PC-3 (cell line): ENCODE results near the gene NR1H4. TPM values are rescaled to one million over a fixed set of nuclear protein-coding genes. Genes with fewer than 3 reads are reported as not detected.

ENCODE experiments used
- ATAC-seq: fragments of 200-7000 bp; cut with Tn5 transposase; 2 replicates; pipeline ENCODE4 v1.9.1; 2020; ENCODE audit warnings: mild to moderate bottlenecking, moderate library complexity
- BruUV-seq: library from RNA; stranded (reverse); fragments of 400-500 nt; replicated peaks from 2 replicates; lab custom pipeline; 2021; lab: Mats Ljungman, UMichigan
- CTCF ChIA-PET: fragments of 300-600 bp; sonication (Branson Sonifier 250); formaldehyde crosslinking; loops from one replicate; lab custom pipeline; 2022; ENCODE audit warnings: antibody characterized with exemption; lab: Charles Lee
- POLR2A ChIA-PET: fragments of 300-600 bp; sonication (Branson Sonifier 250); formaldehyde crosslinking; loops from one replicate; lab custom pipeline; 2022; ENCODE audit warnings: antibody characterized with exemption; ENCODE audit not compliant: unreplicated experiment; lab: Charles Lee
- DNase-seq: peaks from one replicate; pipeline ENCODE4 v3.0.0-alpha.2; 2015
- H2AFZ ChIP-seq: fragments of 300-600 bp; sonication (generic); 2 replicates; pipeline ENCODE4 v1.6.0; 2016; ENCODE audit warnings: antibody characterized with exemption, low read length
- H3F3A ChIP-seq: fragments of 300-600 bp; sonication (generic); one replicate; pipeline ENCODE4 v1.6.0; 2017; ENCODE audit warnings: antibody characterized with exemption, low read length, control low read depth, mild to moderate bottlenecking; ENCODE audit not compliant: unreplicated experiment
- H3K27ac ChIP-seq: fragments of 300-600 bp; sonication (generic); 2 replicates; pipeline ENCODE4 v1.5.1; 2016; ENCODE audit warnings: mild to moderate bottlenecking, low read length
- H3K27me3 ChIP-seq: fragments of 300-600 bp; sonication (generic); 2 replicates; pipeline ENCODE4 v1.6.1; 2016; ENCODE audit warnings: low read length, mixed read lengths
- H3K36me3 ChIP-seq: fragments of 300-600 bp; sonication (generic); 2 replicates; pipeline ENCODE4 v1.6.1; 2016; ENCODE audit warnings: low read depth, mixed run types, low read length, mixed read lengths
- H3K4me1 ChIP-seq: fragments of 300-600 bp; sonication (generic); 2 replicates; pipeline ENCODE4 v1.5.1; 2016; ENCODE audit warnings: low read length; ENCODE audit not compliant: insufficient read depth
- H3K4me2 ChIP-seq: fragments of 300-600 bp; sonication (generic); 2 replicates; pipeline ENCODE4 v1.6.0; 2016; ENCODE audit warnings: low read length
- H3K4me3 ChIP-seq: fragments of 300-600 bp; sonication (generic); 2 replicates; pipeline ENCODE4 v1.5.1; 2016; ENCODE audit warnings: mild to moderate bottlenecking, low read length, mixed read lengths
- H3K79me2 ChIP-seq: fragments of 300-600 bp; sonication (generic); 2 replicates; pipeline ENCODE4 v1.6.1; 2017; ENCODE audit warnings: low read length, mixed read lengths
- H3K9ac ChIP-seq: fragments of 300-600 bp; sonication (generic); 2 replicates; pipeline ENCODE4 v1.6.0; 2016; ENCODE audit warnings: mild to moderate bottlenecking, low read length
- H3K9me2 ChIP-seq: fragments of 300-600 bp; sonication (generic); replicated peaks from 2 replicates; pipeline ENCODE4 v1.6.1; 2016; ENCODE audit warnings: mixed run types, low read length, mixed read lengths
- H3K9me3 ChIP-seq: fragments of 300-600 bp; sonication (generic); 2 replicates; pipeline ENCODE4 v1.6.1; 2016; ENCODE audit warnings: low read length, mixed read lengths
- H4K20me1 ChIP-seq: fragments of 300-600 bp; sonication (generic); 2 replicates; pipeline ENCODE4 v1.6.1; 2016; ENCODE audit warnings: low read length, mixed read lengths
- EZH2 ChIP-seq: fragments of 300-600 bp; sonication (generic); IDR thresholded peaks from one replicate; pipeline ENCODE4 v1.6.1; 2017; ENCODE audit warnings: antibody characterized with exemption, mild to moderate bottlenecking, low read length; ENCODE audit not compliant: unreplicated experiment
- EZH2phosphoT487 ChIP-seq: fragments of 300-600 bp; sonication (generic); IDR thresholded peaks from 2 replicates; pipeline ENCODE4 v1.6.1; 2018; ENCODE audit warnings: mild to moderate bottlenecking, antibody characterized with exemption, low read length, borderline replicate concordance
- intact Hi-C: fragments of 100-400 bp; cut with micrococcal nuclease; formaldehyde crosslinking; loops from 2 replicates; pipeline ENCODE4 v1.9.0; 2023
- total RNA-seq: library from RNA; depleted of rRNA; stranded (reverse); fragments of >200 nt; gene quantifications from 2 replicates; pipeline ENCODE4 v1.2.3, GENCODE V29; 2014
- TF ChIP-seq, protein P1 (sequence below): fragments of 300-600 bp; sonication (generic); conservative IDR thresholded peaks from 2 replicates; pipeline ENCODE4 v1.5.1; 2017; ENCODE audit warnings: antibody characterized with exemption, low read depth, mild to moderate bottlenecking, low read length

NR1H4 gene
- total RNA-seq, 1 experiment from 2014 or later = not detected

DNA sequence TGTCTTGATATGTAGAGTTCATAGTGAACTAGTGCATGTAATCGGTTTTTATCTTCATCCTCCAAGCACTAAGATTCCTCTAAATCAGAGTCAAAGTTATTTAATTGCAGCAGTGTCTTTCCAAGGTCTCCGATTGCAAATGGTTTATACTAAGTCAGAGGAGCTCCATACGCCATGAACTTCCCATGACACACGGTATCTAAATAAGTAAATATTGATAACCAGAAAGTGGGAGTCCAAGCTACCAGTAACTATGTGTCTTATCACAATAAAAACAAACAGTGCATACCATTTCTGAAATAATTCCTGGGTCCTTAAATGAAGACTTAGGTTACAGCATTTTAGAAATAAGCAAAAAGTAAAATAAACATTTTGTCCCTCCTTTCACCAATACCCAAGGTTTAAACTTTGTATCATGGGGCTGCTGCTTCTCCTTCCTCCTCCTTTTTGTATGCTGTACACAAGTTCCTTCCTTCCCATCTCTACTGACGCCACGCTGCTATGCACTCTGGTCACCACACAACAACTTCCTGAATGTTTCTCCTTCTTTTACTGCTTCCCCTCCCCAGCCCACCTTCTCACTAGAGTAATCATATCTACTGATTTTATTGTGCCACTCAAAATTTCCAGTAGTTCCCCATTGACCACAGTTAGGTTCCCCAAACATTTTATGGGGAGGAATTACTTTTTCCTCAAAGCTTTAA lies 10.7 kb downstream of the NR1H4 start:
- Histone ChIP-seq H3K4me1 (no peaks in the 10 kb centered on the region), H4K20me1 (no peaks in the 10 kb centered on the region), H3K4me2 (no peak overlapping the region), H3K4me3 (no peak overlapping the region), H3K79me2 (no peaks in the 10 kb centered on the region), H3K36me3 (no peaks in the 10 kb centered on the region), H3K9me3 (no peaks in the 10 kb centered on the region), H3F3A (no peaks in the 10 kb centered on the region), H2AFZ (no peak overlapping the region), H3K9ac (no peak overlapping the region), H3K27ac (no peak overlapping the region), H3K9me2 (no peaks in the 10 kb centered on the region), H3K27me3 (peaks cover 52% of the 10 kb centered on the region; the same call in 1 of the 2 replicates)
- ChIA-PET CTCF (no interaction called here), POLR2A (no interaction called here)
- TF ChIP-seq EZH2 (no peak), EZH2phosphoT487 (no peak)
- TF ChIP-seq, protein P1, sequence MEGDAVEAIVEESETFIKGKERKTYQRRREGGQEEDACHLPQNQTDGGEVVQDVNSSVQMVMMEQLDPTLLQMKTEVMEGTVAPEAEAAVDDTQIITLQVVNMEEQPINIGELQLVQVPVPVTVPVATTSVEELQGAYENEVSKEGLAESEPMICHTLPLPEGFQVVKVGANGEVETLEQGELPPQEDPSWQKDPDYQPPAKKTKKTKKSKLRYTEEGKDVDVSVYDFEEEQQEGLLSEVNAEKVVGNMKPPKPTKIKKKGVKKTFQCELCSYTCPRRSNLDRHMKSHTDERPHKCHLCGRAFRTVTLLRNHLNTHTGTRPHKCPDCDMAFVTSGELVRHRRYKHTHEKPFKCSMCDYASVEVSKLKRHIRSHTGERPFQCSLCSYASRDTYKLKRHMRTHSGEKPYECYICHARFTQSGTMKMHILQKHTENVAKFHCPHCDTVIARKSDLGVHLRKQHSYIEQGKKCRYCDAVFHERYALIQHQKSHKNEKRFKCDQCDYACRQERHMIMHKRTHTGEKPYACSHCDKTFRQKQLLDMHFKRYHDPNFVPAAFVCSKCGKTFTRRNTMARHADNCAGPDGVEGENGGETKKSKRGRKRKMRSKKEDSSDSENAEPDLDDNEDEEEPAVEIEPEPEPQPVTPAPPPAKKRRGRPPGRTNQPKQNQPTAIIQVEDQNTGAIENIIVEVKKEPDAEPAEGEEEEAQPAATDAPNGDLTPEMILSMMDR = no peak
- no TSS peak for BruUV-seq
- intact Hi-C loops = no loop called here
- DNase-seq = no peak
- ATAC-seq = no peak

DNA sequence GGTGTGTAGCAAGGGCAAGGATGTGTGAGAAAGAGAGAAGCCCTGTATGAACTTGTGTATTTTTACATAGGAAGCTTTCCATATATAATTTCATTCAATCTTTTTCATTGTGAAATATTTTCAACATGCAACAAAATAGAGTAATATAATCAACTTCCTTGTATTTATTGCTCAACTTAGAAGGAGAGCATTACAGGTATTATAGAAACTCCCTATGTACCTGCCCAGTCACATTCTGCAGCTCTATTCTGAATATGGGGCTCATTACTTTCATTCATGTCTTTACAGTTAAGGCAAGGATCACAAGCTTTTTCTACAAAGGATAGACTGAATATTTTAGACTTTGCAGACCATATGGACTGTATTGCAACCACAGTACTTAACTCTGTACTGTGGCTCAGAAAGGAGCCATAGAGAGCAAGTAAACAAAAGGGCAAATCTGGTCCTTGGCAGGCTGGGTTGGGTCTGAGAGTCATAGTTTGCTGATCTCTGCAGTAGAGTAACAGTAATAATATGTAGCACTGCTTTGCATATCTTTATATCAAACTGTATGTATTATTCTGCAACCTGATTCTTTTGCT lies 11.3 kb downstream of the NR1H4 start:
- Histone ChIP-seq H3F3A (no peaks in the 10 kb centered on the region), H3K36me3 (no peaks in the 10 kb centered on the region), H3K9me2 (no peaks in the 10 kb centered on the region), H3K4me1 (no peaks in the 10 kb centered on the region), H3K9me3 (no peaks in the 10 kb centered on the region), H3K4me3 (no peak overlapping the region), H3K27ac (no peak overlapping the region), H2AFZ (no peak overlapping the region), H4K20me1 (no peaks in the 10 kb centered on the region), H3K27me3 (peaks cover 54% of the 10 kb centered on the region), H3K79me2 (no peaks in the 10 kb centered on the region), H3K9ac (no peak overlapping the region), H3K4me2 (no peak overlapping the region)
- intact Hi-C loops = no loop called here
- ATAC-seq (no peak), DNase-seq (no peak)
- POLR2A ChIA-PET = no interaction called here
- CTCF ChIA-PET = no interaction called here
- no TSS peak for BruUV-seq
- TF ChIP-seq EZH2phosphoT487 (no peak), EZH2 (no peak)
- TF ChIP-seq, protein P1 = no peak

DNA sequence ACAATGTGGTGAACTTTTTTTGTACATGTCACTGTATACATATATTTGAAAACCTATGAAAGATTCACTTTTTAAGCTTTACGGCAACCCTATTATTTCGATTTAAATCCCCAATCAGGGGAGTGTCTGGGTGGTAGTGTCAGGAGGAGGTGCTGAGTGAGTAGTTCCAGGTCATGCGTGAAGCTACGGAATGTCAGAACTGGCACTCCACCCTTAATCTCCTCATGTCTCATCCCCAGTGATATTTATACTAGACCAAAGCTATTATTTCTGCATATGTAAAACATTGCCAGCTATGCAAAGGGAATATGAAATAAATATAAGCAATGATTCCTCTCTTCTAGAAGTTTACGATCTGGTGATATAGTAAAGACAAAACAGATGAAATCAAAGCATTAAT lies 12.3 kb downstream of the NR1H4 start:
- Histone ChIP-seq H3K27ac (no peak overlapping the region), H3K27me3 (peaks cover 51% of the 10 kb centered on the region), H3F3A (no peaks in the 10 kb centered on the region), H2AFZ (no peak overlapping the region), H3K36me3 (no peaks in the 10 kb centered on the region), H3K9me3 (no peaks in the 10 kb centered on the region), H3K79me2 (no peaks in the 10 kb centered on the region), H3K9me2 (no peaks in the 10 kb centered on the region), H3K4me3 (no peak overlapping the region), H4K20me1 (no peaks in the 10 kb centered on the region), H3K4me1 (no peaks in the 10 kb centered on the region), H3K4me2 (no peak overlapping the region), H3K9ac (no peak overlapping the region)
- POLR2A ChIA-PET = no interaction called here
- DNase-seq (no peak), ATAC-seq (no peak)
- intact Hi-C loops = no loop called here
- TF ChIP-seq EZH2phosphoT487 = no peak
- TF ChIP-seq, protein P1 = no peak
- TF ChIP-seq EZH2 = no peak
- no TSS peak for BruUV-seq
- CTCF ChIA-PET = no interaction called here
